ENCODE measurements around the gene PDE4D. TPM values are rescaled to one million over a fixed set of nuclear protein-coding genes. Genes with fewer than 3 reads are reported as not detected.

PDE4D gene
- total RNA-seq, 6 experiments from 2014 or later = 1.6 to 10.3 (median 5.6) TPM

DNA sequence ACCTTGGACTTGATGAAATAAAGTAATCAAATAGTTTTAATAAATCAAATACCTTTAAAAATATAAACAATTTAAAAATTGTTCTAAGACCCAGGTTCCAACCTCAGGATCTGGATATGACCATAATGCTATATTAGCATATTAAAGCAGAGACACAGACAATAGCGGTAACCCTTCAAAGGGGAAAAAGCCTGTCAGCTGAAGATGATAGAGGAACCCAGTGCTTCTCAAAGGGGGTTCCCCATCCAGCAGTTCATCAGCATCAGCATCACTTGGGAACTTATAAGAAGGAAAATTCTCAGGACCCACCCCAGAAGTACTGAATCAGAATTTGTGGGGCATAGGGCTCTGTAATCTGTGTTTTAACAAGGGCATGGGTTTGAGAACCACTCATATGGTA, 791.1 kb downstream of the PDE4D start:
- WGBS (ENCODE audit: insufficient coverage, low coverage, low lambda C conversion rate, missing lambda C conversion rate) = 100% methylated on average over 1 of the region's 1 CpG
- Histone ChIP-seq H3K4me1 (peaks cover 0 to 7% (median 0%) of the 10 kb centered on the region in 4 donors), H3K27me3 (no peaks in the 10 kb centered on the region), H3K27ac (no peak overlapping the region), H3K9me3 (no peaks in the 10 kb centered on the region), H3K4me3 (no peak overlapping the region), H3K36me3 (no peaks in the 10 kb centered on the region)
- DNase-seq (no peak), ATAC-seq (no peak)
- TF ChIP-seq, protein P1, sequence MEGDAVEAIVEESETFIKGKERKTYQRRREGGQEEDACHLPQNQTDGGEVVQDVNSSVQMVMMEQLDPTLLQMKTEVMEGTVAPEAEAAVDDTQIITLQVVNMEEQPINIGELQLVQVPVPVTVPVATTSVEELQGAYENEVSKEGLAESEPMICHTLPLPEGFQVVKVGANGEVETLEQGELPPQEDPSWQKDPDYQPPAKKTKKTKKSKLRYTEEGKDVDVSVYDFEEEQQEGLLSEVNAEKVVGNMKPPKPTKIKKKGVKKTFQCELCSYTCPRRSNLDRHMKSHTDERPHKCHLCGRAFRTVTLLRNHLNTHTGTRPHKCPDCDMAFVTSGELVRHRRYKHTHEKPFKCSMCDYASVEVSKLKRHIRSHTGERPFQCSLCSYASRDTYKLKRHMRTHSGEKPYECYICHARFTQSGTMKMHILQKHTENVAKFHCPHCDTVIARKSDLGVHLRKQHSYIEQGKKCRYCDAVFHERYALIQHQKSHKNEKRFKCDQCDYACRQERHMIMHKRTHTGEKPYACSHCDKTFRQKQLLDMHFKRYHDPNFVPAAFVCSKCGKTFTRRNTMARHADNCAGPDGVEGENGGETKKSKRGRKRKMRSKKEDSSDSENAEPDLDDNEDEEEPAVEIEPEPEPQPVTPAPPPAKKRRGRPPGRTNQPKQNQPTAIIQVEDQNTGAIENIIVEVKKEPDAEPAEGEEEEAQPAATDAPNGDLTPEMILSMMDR (IDR thresholded peaks at IDR 0.05) = no peak
- TF ChIP-seq POLR2A (IDR thresholded peaks at IDR 0.05) = no peak
- intact Hi-C loops (cut with DNase I) = no loop called here

DNA sequence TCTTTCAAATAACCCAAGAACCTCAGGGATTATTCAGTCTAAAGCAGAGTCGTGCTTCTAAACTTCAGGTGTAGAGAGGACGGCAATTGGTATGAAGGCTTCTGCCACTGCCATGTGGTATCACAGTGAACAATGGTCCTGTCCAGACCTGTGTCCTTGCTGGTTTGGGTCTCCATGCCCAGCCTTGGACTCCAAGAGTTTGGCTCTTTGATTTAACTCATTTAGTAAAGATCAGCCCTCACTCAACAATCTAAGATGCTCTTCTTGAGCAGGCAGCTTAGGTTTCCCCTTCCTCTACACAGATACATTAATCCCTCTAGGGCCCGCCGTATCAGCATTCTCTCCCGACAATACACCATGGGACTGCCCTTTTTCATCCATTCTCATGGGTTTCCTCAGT, 792.7 kb downstream of the PDE4D start:
- Histone ChIP-seq H3K4me3 (no peak overlapping the region), H3K27me3 (no peaks in the 10 kb centered on the region), H3K4me1 (peaks cover 0 to 7% (median 0%) of the 10 kb centered on the region in 4 donors), H3K9me3 (no peaks in the 10 kb centered on the region), H3K36me3 (no peaks in the 10 kb centered on the region), H3K27ac (no peak overlapping the region)
- no peak for TF ChIP-seq POLR2A (IDR thresholded peaks at IDR 0.05)
- TF ChIP-seq, protein P1 (IDR thresholded peaks at IDR 0.05) = no peak
- no peak for DNase-seq
- WGBS (ENCODE audit: insufficient coverage, low coverage, low lambda C conversion rate, missing lambda C conversion rate) = 89% methylated on average over 5 of the region's 5 CpGs
- intact Hi-C loops (cut with DNase I) = no loop called here
- ATAC-seq = no peak

DNA sequence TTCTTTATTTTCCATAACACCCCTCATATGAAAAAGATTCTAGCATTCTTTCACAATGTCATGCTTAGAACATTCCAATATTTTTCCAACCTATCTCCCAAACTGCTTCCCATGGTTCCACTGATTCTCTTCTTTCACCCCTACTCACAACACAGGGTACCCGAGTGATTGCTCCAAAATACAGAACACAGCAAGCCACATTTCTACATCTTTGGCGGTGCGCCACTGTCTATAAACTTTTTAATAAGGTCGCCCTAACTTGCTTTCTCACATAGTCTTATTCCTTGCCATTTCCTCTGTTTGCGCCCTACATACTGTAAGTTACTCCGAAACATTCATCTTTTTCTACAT, 793.6 kb downstream of the PDE4D start:
- Histone ChIP-seq H3K36me3 (no peaks in the 10 kb centered on the region), H3K4me1 (peaks cover 0 to 7% (median 0%) of the 10 kb centered on the region in 4 donors), H3K27me3 (no peaks in the 10 kb centered on the region), H3K9me3 (no peaks in the 10 kb centered on the region), H3K27ac (no peak overlapping the region), H3K4me3 (no peak overlapping the region)
- ATAC-seq (no peak), DNase-seq (no peak)
- intact Hi-C loops (cut with DNase I) = no loop called here
- 91% methylated on average over 6 of the region's 6 CpGs for WGBS (ENCODE audit: insufficient coverage, low coverage, low lambda C conversion rate, missing lambda C conversion rate)
- TF ChIP-seq, protein P1 (IDR thresholded peaks at IDR 0.05) = no peak
- TF ChIP-seq POLR2A (IDR thresholded peaks at IDR 0.05) = no peak

DNA sequence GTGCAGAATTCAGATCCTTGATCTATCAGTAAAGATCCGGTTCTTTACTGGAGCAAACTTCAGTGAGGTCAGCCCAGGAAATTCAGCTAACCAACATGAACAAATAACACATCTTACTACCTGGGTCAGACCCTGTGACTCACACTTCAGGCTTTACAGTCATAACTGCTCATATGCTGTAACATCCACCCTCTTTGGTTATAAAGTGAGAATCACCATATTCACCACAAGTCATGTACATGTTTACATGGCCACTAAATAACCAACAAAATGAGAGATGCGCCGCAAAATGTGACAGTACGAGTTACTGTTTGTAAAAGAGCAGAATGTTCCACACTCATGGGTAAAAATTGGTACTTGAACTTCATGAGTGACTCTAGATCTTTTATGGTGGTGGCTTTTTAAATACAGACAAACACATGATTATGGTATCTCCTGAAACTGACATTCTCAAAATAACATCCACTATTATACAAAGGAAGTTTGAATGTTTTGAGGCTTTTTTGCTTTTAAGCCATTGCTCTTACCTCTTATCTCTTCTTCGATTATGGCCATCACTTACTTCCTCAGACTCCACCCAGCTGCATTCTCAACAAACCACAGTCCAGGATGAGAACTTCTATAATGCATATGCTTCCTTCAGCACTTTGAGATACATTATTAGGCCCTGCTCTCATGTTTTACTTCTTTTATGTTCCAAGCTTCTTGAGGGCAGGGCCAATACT, 794.1 kb downstream of the PDE4D start:
- Histone ChIP-seq H3K9me3 (no peaks in the 10 kb centered on the region), H3K36me3 (no peaks in the 10 kb centered on the region), H3K4me1 (peaks cover 0 to 7% (median 0%) of the 10 kb centered on the region in 4 donors), H3K4me3 (no peak overlapping the region), H3K27ac (no peak overlapping the region), H3K27me3 (no peaks in the 10 kb centered on the region)
- DNase-seq = no peak
- intact Hi-C loops (cut with DNase I) = no loop called here
- ATAC-seq = peak in 2 of 4 donors; percentile 33
- no peak for TF ChIP-seq POLR2A (IDR thresholded peaks at IDR 0.05)
- TF ChIP-seq, protein P1 (IDR thresholded peaks at IDR 0.05) = no peak
- WGBS (ENCODE audit: insufficient coverage, low coverage, low lambda C conversion rate, missing lambda C conversion rate) = 37% methylated on average over 5 of the region's 5 CpGs

All from right lobe of liver (tissue), 6 donors.